ENCODE measurements around the gene PPM1D.

PPM1D gene

DNA sequence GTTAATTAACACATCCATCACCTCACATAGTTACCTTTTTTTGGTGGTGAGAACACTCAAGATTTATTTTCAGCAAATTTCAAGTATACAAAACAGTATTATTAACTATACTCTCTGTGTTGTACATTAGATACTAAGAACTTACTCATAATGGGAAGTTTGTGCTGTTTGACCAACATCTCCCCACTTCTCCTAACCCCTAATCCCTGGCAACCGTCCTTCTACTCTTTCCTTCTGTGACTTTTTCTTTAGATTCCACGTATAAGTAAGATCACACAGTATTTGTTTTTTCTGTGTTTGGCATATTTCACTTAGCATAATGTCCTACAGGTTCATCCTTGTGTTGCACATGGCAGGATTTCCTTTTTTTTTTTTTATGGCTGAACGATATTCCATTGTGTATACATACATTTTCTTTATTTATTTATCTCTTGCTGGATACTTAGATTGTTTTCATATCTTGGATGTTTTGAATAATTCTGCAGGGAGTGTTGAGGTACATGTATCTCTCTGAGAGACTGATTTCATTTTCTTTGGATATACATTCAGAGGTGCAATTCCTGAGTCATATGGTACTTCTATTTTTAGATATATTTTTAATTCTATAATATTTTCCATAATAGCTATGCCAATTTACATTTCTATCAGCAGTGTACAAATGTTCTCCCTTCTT, 19.0 kb downstream of the PPM1D start:
- no peak for DNase-seq (ENCODE audit: low spot score)

DNA sequence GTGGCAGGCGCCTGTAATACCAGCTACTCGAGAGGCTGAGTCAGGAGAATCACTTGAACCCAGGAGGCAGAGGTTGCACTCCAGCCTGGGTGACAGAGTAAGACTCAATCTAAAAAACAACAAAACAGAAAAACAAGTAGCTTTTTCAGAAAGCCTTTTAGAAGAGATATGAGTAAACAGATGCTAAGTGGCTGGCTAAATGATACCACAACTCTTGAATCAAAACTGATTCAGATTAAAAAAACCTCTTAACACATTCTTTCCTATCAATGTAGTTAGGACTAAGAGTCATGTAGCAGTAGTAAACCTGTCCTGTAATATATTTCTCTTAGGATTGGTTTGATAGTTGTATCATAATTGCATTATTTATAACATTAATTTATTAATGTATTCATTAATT, 23.0 kb downstream of the PPM1D start:
- DNase-seq (ENCODE audit: low spot score) = no peak

- DNase-seq (ENCODE audit: low spot score) = no peak
Observed at GRCh38 chr17:60623415-60623814, 23.4 kb downstream of the PPM1D start.

GRCh38 chr17:60627124-60627523, 27.1 kb downstream of the PPM1D start:
- no peak for DNase-seq (ENCODE audit: low spot score)

DNA sequence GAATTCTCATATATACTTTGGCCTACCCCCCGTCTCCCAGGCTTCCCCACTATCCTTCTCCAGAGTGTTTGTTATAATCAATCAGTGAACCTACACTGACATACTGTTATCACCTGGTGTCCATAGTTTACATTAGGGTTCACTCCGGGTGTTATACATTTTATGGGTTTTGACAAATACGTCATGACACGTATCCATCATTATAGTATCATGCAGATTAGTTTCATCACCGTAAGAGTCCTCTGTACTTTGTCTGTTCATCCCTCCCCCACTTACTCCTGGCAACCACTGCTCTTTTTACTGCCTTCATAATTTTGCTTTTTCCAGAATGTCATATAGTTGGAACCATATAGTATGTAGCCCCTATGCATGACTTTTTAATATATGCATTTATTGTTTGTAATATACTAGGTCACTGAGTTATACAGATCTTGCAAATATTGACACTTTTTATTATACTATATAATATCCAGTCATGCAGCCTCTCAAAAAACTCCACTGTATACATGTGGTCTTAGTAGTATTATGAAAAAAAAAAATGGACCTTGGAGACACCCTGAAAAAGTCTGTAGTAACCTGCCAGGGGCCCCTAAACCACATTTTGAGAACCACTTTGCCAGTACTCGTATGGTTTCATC, 28.4 kb downstream of the PPM1D start:
- no peak for DNase-seq (ENCODE audit: low spot score)

DNA sequence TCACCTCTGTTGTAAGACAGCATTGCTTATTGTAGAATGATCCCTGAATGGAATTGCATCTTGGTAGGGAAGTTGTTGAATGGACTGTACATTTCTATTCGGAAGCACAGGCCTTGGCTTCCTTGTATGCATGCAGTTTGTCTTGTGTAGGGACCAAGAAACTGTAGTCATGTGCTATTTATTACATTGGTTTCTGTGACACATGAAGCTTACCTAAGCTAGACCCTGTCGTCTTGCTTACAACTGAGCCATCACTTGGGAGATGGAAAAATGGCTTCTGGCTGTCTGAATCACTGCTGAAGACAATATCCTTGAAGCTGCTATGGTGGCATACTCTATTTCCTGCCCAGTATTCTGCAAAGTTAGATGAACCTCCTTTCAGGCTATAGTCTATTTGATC, 29.1 kb downstream of the PPM1D start:
- DNase-seq (ENCODE audit: low spot score) = no peak

- peak; percentile 60 for DNase-seq (ENCODE audit: low spot score)
Observed at GRCh38 chr17:60630352-60630751, 30.4 kb downstream of the PPM1D start.

DNA sequence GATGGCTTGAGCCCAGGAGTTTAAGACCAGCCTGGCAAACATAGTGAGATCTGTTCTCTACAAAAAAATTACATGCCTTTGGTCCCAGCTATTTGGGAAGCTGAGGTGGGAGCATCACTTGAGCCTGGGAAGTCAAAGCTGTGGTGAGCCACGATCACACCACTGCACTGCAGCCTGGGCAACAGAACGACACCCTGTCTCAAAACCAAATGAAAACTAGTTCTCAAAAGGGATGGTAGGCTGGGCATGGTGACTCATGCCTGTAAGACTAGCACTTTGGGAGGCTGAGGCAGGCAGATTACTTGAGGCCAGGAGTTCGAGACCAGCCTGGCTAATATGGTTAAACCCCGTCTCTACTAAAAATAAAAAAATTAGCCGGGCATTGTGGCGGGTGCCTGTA, 31.1 kb downstream of the PPM1D start:
- no peak for DNase-seq (ENCODE audit: low spot score)

GRCh38 chr17:60637683-60638082, 37.7 kb downstream of the PPM1D start:
- no peak for DNase-seq (ENCODE audit: low spot score)

- no peak for DNase-seq (ENCODE audit: low spot score)
Observed at GRCh38 chr17:60639019-60639330, 39.0 kb downstream of the PPM1D start.

- peak; percentile 43 for DNase-seq (ENCODE audit: low spot score)
Observed at GRCh38 chr17:60640503-60640902, 40.5 kb downstream of the PPM1D start.

- DNase-seq (ENCODE audit: low spot score) = no peak
Observed at GRCh38 chr17:60641126-60641525, 41.1 kb downstream of the PPM1D start.

GRCh38 chr17:60641810-60642220, 41.8 kb downstream of the PPM1D start:
- DNase-seq (ENCODE audit: low spot score) = peak; percentile 85

DNA sequence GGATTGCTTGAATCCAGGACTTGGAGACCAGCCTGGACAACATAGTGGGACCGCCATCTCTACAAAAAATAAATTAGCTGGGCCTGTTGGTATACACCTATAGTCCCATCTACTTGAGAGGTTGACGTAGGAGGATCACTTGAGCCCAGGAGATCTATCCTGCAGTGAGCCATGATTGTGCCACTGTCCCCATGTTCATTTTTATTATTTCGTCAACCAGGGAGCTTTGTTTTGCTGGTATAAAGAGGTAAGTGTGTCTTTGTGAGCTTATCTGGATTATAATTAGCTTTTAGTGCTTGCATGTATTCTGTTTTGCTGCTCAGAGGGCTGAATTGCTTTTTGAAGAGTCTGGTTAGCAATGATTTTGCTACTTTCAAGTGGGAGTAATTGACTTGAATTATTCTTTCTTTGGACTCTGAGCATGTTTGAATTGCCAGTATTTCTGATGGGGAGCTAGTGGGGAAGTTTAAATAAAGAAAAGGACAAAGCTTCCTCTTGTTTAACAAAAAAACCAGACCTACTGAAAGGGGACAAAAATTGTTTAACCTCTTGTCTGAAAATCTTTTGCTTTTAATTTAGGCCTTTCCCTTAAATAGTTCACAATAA, 46.0 kb downstream of the PPM1D start:
- peak; percentile 15 for DNase-seq (ENCODE audit: low spot score)

- no peak for DNase-seq (ENCODE audit: low spot score)
Observed at GRCh38 chr17:60646701-60647100, 46.7 kb downstream of the PPM1D start.

GRCh38 chr17:60647705-60648104, 47.7 kb downstream of the PPM1D start:
- DNase-seq (ENCODE audit: low spot score) = no peak

- no peak for DNase-seq (ENCODE audit: low spot score)
Observed at GRCh38 chr17:60652454-60653247, 52.7 kb downstream of the PPM1D start.

- DNase-seq (ENCODE audit: low spot score) = no peak
Observed at GRCh38 chr17:60653569-60653968, 53.6 kb downstream of the PPM1D start.

- DNase-seq (ENCODE audit: low spot score) = peak; percentile 33
Observed at GRCh38 chr17:60656499-60656898, 56.5 kb downstream of the PPM1D start.

- no peak for DNase-seq (ENCODE audit: low spot score)
Observed at GRCh38 chr17:60659156-60659555, 59.2 kb downstream of the PPM1D start.

DNA sequence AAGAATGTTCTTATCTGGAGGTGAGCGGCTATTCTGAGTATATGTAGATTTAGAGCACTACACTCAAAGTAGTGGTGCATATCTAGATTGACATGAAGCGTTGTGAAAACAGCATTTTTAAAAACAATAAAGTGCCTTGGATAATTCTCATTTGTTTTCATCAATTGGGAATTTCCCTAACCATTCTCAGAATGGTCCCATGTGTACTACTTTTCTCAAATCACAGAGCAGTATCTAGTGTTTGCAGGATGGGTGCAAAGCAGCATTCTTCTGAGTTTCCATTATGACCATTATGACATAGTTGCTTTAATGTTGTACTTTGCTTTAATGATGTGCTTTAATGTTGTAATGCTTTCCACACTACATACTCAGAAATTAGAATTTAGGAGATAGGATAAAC, 61.5 kb downstream of the PPM1D start:
- no peak for DNase-seq (ENCODE audit: low spot score)

DNA sequence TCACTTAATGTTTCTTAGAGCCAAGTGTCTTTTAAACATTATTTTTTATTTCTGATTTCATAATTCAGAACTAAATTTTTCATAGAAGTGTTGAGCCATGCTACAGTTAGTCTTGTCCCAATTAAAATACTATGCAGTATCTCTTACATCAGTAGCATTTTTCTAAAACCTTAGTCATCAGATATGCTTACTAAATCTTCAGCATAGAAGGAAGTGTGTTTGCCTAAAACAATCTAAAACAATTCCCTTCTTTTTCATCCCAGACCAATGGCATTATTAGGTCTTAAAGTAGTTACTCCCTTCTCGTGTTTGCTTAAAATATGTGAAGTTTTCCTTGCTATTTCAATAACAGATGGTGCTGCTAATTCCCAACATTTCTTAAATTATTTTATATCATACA, 64.0 kb downstream of the PPM1D start:
- DNase-seq (ENCODE audit: low spot score) = no peak

- no peak for DNase-seq (ENCODE audit: low spot score)
Observed at GRCh38 chr17:60665602-60666001, 65.6 kb downstream of the PPM1D start.

All from Ammon's horn (tissue), 1 donor.